HG02571 (cell line): Measurements from ENCODE around the gene POC1A.

Experiments
- ATAC-seq: cut with Tn5 transposase; IDR thresholded peaks from one replicate; pipeline ENCODE4 v1.9.1; 2021; ENCODE audit warnings: mild to moderate bottlenecking, moderate library complexity; ENCODE audit not compliant: unreplicated experiment

POC1A gene

DNA sequence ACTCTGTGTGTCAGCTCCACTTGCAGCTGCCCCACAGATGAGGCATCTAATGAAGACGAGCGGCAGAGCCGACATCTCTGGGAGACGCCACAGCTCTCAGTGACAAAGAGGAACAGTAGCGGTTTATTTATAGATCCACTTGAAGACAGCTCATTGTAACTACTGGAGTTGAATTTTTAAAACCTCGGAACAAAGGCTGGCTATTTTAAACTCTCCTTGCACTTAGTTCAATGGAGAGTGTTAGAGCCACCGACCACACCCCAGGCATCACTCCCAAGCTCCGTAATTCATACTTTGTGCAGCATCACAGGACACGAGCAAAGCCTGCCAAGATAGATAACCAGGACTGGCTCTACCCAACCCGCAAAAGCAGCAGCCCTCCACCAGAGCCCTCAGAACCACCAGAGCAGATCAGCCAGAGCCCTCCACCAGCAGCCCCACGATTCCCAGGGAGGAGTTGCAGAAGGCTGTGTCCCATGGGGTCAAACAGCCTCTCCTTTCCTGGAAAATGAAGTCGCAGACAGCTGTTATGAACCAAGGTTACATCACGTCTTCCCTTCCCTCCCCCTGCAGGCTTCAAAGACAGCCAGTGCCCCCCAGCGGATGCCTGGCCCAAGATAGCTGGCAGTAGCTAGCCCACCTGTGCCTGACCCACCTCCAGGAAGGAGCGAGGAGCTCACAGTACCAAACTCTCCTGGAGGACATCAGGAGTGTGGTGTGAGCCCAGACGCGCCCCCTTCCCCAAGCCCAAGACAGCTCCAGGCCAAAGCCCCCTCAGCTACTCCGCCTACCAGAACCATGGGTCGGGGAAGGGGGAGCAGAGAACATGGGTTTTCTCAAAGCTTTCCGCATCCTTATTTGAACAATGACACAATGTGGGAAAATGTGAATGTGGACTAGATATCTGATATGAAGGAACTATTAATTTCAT lies 45.7 kb downstream of the POC1A start:
- no peak for ATAC-seq

DNA sequence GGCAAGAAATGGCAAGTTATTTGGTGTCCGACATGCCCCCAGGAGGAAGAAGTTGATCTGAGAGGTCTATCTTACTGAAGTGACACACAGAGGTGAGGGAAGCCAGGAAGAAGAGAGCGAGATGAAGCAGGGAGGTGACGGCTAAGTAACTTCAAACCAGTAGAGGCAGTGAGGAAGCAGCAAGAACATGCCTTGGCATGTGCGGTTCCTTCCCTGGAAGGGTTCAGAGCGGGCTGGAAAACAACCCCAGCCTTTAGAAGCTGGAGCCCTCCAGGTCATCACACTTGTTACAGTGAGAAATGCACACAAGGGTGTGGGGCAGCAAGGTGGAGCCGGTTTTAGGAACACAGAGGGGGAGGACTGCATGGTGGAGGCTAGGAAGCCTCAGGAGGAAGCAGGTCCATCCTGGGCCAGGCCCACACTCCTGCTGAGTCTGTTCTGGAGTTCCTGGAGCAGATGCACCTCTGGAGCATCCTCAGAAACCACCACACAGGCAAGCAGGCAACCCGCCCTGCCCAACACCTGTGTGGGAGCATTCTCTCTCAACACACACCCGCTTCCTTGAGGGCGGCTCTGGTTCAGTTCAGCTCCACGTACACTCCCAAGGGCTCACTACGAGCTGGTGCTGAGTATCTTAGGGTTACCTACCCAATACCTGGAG lies 47.1 kb downstream of the POC1A start:
- no peak for ATAC-seq

DNA sequence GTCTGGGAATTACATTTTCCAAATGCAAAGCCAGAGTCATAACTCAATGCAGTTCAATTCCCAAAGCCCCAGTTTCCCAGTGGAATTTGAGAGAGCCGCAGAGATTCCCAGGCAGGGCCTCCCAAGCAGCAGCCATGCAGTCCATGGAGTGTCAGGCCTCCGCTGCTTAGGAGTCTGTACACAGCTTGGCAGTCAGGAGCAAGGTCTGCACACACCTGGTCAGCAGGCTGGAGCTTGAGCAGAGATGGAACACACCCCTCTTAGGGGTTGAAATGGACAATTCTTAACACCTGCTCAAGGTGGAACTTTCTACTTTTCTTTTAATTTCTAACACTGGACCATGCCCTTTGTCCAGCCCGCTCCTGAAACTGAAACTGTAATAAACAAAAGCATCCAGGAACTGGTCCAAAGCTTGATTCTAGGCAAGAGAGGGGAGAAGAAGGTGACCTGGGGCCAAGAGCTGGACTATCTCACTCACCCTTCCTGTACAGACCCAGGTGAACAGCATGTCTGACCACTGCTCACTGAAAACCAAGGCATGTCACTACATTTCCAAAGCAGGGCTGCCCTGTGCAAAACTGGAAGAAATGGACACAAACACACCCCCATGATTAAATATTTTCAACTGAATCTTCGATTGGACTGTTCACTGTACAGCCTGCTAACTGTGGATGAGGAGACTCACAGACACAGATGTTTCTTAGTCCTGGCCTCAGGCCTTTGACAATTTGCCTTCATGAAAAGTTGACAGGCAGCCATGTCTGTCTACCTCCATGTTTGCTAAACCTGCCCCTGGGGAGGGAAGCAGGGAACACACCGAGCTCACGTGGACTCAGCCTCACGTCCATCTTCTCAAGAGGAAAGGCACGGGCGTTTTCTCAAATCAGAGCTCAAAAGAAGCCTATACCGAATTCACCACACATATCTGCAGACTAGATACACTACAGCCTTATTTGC lies 49.3 kb downstream of the POC1A start:
- no peak for ATAC-seq

DNA sequence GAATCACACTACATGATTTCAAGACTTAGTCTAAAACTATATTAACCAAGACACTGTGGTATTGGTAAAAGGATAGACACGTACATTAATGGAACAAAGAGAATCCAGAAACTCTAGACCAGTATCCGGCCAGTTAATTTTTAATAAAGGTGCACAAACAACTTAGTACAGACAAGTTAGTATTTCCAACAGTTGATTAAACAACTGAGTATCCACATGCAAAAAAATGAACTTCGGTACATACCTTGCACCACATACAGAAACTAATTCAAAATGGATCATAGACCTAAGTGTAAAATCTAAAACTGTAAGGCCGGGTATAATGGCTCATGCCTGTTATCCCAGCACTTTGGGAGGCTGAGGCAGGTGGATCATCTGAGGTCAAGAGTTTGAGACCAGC lies 51.3 kb downstream of the POC1A start:
- no peak for ATAC-seq

DNA sequence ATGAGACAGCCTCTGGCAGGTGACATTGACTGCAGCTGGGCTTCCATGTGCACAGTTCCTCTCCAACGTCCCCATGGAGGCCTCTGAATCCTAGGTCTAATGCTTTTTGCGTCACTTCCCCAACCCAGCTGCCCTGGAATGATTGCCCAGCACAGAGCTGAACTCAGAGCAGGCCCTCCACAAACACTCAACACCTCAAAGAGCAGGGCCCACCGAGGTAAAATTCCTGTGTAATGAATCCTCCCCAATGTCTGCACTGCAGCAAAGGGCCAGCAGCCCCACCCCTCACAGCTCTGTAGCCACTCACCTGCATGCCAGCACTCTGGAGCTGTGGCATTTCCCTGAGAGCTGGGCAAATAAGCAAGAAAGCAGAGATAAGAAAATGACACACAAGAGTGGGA lies 55.2 kb downstream of the POC1A start:
- ATAC-seq: no peak

DNA sequence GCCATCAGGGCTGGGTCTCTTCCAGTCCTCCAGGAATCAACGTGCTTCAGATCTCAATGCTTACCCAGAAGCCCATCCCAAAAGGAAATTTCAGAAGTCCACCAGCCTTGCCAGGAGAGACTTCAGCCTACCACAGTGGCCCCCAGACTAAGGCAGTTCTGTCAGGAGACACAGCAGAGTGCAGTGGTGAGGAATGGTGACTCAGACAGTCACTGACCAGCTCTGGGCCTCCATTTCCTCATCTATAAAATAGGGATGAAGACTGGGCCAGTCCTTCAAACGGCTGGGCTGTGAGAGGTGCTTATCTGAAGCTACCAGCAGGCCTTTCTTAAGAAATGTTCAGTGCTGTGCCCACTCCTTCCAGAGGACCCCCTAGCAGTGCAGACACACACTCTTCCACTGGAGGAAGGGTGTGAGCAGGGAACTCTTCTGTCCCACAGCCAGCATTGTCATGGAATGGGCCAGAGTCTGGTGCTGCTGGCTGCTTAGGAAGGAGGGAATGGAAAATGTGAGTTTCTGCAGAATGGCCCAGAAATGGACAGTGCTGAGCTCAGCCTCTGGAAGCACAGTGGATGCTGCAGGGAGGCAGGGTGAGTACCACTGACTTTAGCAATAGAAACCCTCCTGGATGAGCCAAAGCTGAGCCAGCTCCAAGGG lies 56.2 kb downstream of the POC1A start:
- ATAC-seq: no peak

DNA sequence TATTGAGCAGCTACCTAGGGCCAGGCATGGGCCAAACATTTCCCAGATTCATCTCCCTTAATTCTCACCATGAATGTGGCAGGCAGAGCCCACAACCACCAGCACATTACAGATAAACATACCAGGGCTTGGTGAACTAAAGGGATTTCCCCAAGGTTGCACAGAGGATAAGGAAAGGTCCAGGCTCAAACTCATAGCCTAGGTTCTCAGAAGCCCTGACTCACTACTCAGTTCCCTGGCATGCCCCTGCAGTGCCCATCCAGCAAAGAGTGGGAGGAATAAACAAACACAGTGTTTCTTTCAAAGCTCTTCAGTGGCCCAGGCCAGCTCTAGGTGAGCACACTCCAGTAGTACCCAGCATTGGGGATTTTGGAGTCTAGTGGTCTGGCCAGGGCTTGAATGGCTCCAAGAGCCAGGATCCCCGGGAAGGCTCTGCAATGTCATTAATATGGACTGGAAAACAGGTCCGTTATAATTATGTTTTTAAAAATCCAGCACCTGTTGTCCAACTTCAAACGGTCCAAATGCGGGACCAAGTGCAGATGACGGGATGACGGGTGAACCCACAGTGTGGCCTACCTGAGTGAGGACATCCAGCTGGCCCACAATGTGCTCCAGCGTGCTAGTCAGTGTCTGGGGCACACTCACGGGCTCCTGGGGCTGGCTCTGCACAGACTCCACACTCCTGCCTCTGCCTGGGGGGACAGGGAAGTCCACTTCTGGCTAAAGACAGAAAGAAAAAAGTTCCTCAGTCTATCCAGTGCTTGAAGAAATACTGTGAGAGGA lies 58.0 kb downstream of the POC1A start:
- no peak for ATAC-seq

DNA sequence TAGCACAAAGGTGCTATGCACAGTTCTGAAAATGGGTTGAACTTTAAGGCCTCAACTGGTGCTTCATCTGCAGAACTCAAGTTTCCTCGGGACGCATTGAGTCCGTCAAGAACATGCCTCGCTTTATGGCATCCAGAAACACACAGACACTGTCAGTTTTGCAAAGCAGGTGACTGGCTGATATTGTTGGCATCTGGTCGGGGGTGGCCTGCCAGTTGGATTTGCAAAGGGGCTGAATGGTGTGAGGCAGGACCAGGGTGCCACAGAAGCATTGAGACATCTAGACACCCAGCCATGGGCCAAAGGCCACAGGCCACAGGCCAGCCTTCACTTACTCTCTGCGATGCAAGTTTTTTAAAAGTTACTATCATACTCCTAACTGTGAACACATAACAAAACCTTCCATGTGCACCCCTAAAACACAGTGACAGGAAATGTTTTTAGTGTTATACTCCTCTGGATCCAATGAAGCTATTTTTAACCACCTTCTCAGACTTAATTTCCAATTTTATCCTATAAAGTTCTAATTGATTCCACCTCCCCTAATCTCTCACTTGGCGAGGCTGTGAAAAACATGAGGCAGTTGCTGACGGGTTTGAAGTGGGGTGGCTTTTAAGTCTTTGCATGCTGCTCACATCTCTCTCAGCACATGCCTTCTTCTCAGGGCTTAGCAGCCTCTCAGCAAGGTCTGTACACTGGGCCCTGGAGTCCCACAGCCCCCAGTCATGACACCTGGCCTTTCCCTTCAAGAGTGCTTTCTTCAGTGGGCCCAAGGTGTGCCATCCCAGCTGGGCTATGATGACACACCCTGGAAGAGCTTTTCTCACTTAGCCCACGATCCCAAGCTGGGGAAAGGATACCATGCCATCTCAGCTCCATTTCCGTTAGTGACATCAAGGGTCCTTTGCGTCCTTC lies 59.4 kb downstream of the POC1A start:
- no peak for ATAC-seq

DNA sequence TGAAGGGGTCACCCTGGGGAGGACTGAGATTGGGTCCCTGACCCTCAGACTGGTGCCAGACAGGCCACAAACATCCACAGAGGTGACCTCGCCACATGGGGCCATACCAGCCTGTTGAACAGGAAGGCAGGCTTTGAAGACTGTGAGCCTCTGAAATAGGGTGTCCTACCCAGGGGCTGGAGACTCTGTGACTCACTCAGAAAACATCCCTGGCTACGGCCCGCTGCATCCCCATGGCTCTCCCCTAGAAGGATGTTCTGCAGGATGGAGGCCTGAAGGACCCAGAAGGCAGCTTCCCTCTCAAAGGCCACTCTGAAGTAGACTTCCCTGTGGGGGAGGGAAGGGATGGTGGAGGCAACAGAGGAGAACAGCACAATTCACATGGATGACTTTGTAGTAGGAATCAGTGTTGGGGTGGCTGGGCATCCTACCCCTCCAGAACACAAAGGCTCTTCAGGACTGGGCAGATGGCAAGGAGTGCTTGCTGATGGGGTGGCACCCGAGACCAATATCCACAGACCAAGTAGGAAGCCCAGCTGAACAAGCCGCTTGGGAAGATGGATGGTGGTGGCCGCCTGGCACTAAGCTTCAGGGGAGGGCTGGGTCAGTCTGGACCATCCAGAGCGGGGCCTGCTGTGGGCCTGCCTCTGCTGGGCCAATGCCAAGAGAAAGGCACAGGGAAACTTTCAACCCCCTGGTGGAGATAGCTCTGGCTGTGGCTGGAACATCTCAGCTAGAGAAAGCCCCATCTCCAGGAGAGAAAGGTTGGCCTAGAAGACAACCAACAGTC lies 60.3 kb downstream of the POC1A start:
- ATAC-seq: no peak

DNA sequence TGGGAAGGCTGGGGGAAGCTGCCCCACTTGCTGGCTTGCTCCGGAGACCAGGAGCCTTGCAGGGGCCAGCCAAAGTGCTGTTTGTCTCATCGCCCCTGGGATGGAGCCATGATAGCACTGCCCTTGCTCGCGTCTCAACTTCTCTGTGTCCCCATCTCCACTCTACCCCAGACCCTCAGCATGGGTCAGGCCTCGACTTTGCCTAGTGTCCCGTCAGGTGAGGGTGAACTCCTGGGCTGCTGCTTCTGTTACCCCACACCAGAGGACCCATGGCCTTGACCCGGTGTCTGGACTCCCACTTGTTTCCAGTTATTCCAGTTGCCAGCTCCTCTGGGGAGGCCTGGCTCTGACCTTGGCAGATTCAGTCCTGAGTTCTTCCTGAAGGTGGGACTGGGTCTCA lies 61.3 kb downstream of the POC1A start:
- no peak for ATAC-seq

DNA sequence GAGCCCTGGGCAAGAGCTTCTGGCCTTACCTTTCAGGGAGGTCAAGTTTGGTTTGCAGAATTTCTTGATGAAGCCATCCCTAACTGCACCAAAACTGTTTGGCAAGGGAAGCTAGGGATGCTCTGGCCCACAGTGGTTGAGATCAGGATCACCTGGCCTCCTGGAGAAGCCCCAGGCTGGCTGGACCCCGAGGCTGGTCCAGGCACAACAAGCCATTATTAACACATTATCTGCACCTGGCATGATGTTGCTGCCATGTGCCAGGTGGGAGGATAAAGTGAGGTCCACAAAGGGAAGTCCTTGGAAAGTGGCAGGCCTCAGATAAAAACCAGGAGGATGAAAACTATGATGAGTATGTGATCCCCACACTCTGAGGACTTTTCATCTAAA lies 62.0 kb downstream of the POC1A start:
- no peak for ATAC-seq

DNA sequence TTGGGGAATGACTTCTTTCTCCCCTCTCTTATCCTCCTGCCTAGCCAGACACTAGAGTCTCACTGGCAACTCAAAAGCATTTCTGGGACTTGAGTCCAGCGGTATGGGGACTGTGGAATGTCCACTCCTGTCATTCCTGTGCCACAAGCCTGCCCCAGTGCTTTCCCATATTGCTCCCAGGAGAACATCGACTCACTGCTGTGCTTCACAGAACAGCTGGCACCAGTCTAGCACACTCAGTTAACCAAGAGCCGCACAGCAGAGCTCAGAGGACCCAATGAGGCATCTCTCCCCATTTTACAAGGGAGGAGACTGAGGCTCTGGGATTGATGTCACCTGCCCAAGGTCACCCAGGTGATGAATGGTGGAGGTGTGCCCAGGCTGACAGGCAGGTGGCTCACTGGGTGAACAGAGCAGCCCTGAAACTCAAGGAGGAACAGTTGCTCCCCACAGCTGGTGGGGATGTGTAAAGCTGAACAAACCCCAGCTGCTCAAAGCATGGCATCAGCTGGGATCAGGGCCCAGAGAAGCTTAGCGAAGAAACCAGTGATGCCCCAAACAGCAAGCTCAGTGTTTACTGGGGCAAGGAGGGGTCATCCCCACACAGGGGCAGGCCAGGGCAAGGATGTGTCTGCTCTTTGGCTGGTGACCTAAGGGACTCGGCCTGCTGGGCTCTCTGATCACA lies 62.5 kb downstream of the POC1A start:
- ATAC-seq: no peak

DNA sequence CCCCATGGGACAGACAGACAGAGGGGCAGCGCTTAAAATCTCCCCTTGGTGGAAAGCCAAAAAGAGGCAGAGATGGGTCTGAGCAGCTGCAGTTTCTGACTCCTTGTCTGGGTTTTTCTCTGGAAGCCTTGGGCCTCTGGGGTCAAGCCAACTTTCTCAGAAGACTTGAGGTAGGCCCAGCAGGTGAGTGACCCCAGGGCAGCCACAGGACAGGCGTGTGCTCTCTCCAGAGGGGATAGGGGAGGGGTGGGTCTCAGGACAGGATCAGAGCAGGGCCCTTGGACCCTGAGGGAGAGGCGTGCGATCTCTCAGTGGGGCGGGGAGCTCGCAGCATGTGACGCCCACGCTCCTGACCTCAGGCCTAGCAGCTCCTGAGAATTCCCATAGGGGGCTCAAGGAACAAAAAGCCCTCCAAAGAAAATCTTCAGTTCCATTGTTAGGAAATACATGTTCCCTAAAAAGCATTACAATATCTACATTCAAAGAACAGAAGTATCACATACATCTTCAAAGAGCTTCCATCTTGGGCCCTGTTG lies 63.2 kb downstream of the POC1A start:
- ATAC-seq: no peak

DNA sequence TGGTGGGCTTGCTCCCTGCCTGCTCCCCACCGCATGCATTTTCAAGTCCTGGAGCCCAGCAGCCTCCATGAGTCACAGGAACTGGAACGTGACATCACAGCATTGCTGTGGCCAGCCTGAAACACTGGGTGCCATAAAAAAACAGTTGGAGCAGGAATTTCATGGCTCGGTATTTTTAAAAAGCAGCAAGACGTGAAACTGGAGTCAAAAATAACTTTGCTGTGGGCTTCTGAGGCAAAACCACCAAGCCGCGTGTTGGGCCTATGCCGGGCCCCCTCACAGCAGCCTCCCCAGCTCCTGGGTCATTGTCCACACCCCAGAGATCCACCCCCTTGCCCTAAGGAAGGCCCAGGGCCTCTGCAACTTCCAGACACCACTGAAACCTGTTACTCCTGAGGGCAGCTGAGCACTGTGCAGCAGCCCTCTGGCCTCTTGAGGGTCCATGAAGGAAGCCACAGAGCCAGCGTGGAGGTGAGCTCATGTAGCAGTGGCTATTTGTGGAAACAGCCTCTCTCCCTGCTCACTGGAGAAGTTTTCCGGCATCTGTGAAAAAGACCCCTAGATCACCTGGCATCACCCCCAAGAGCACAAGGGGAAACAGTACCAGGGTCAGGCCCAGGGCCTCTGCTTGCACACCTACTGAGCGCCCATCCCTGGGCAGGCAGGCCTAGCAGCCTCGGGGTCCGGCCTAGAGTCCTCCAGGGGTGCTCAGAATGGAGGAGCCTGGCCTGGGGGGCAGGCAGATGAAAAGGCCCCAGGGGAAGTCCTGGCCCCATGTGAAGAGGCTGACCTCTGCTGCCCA lies 63.9 kb downstream of the POC1A start:
- ATAC-seq: no peak

DNA sequence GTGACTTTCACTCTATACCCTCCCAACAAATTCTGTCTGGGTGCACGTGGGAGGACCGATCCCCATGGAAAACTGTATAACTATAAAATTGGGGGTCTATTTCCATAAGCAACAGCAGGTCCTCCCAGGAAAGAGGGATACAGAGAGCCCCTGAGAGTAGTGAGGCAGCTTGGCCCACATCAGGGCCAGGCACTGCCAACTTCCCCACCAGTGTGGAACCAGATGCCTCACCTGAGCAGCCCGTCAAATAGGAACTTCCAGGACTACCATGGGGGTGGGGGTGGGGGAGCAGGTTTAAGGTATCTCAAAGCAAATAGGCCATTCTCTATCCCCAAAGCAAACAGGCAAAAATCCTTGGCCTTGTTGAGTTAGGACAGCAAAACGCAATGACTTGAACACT lies 64.5 kb downstream of the POC1A start:
- no peak for ATAC-seq
